ENCODE measurements around the gene TMEM53. TPM values are rescaled to one million over a fixed set of nuclear protein-coding genes. Genes with fewer than 3 reads are reported as not detected.

The TMEM53 gene
- total and polyA plus RNA-seq, 5 donors from 2014 or later: 2.7 to 6.8 (median 5.6) TPM

DNA sequence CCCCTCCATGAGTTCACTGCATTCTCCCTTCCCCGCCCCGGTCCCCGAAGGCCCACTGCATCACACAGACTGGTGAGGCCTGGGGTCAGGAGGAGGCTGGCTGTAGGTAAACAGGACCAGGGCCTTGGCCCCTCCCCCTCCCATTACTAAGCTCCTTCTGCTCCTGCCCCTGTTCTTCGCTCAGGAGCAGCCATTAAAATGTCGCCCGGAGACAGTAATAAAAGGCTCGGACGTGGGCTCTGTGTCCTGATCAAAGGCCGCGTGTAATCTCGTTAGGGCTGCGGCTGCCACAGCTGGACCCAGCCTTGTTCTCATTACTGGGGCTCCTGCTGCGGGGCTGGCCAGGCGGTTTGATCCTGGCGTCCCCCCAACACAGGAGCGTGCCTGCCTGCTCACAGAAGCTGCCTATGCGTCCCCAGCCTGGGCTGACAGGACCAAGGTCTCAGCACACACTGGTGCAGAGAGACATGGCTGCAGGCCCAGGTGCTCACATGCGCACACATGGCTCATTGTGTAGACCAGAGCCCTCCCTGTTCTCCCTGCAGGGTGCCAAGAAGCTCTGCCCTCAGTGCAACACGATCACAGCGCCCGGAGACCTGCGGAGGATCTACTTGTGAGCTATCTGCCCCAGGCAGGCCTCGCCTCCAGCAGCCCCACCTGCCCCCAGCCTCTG lies 24.0 kb downstream of the TMEM53 start:
- Histone ChIP-seq H3K4me3 (ENCODE audit: low read depth, low read length) (no peak overlapping the region), H3K27me3 (ENCODE audit: control insufficient read depth, insufficient read depth, low read length) (no peaks in the 10 kb centered on the region), H3K27ac (ENCODE audit: insufficient read depth, low read length, poor library complexity, severe bottlenecking) (no peak overlapping the region), H3K9me3 (ENCODE audit: control insufficient read depth in 2 of 2, low read length in 2 of 2) (no peaks in the 10 kb centered on the region), H3K36me3 (ENCODE audit: control insufficient read depth, insufficient read depth, low read length) (peaks cover 53% of the 10 kb centered on the region), H3K4me1 (ENCODE audit: control insufficient read depth, insufficient read depth, low read length, poor library complexity, severe bottlenecking) (no peaks in the 10 kb centered on the region)
- Mint-ChIP-seq H3K27ac (peak overlapping the region in 1 of 3 donors; percentile 38), H3K9me3 (no peaks in the 10 kb centered on the region), H3K36me3 (peaks cover 30% of the 10 kb centered on the region), H3K27me3 (no peaks in the 10 kb centered on the region), H3K4me3 (no peak overlapping the region), H3K4me1 (peaks cover 3 to 10% (median 6%) of the 10 kb centered on the region in 4 donors)
- ATAC-seq (ENCODE audit: low read depth in 2 of 2) (no peak), DNase-seq (no peak)

GRCh38 chr1:44649788-44650158 lies 24.5 kb downstream of the TMEM53 start:
- peak overlapping the region in 1 of 3 donors; percentile 32 for H3K27ac Mint-ChIP-seq
- no peak for ATAC-seq (ENCODE audit: low read depth in 2 of 2)

DNA sequence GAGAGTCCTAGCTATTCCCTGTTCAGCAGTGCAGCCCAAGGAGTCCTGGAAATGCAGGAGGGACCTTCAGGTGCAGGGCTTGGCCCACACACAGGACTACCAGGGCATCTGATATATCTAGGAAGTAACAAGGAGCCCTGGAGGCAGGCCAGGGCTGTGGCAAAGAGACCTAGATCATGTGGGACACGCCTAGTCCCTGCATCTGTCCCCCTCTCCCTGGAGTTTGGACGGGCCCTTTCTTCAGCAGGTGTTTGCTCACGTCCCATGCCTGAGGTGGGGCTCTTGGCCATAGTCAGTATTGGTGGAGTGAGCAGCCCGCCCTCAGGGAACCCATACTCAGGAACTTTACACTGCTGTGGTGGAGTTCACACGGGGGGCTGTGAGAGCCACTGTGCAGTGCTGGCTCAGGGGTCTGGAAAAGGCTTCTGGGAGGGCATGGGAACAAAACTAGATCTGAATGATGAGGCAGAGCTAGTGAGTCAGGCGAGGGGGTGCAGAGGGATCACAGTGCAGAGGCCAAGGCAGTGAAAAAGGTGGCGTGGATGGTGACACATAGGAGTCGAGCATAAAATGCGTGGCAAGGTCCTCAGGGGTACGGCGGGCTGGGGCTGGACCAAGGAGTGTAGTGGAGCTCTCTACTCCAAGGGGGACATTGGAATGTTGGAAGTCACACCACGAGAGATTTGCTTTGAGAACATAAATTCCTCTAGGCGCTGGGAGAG lies 25.6 kb downstream of the TMEM53 start:
- no peak for ATAC-seq (ENCODE audit: low read depth in 2 of 2)
- H3K27ac Mint-ChIP-seq: peak overlapping the region in 2 of 3 donors; percentile 26 to 66

More at GRCh38 chr1:44649788-44650158, 24.5 kb downstream of the TMEM53 start:
- Histone ChIP-seq H3K36me3 (ENCODE audit: control insufficient read depth, insufficient read depth, low read length) (peaks cover 58% of the 10 kb centered on the region), H3K4me3 (ENCODE audit: low read depth, low read length) (no peak overlapping the region), H3K27ac (ENCODE audit: insufficient read depth, low read length, poor library complexity, severe bottlenecking) (no peak overlapping the region), H3K27me3 (ENCODE audit: control insufficient read depth, insufficient read depth, low read length) (no peaks in the 10 kb centered on the region), H3K4me1 (ENCODE audit: control insufficient read depth, insufficient read depth, low read length, poor library complexity, severe bottlenecking) (no peaks in the 10 kb centered on the region), H3K9me3 (ENCODE audit: control insufficient read depth in 2 of 2, low read length in 2 of 2) (no peaks in the 10 kb centered on the region)
- Mint-ChIP-seq H3K27me3 (no peaks in the 10 kb centered on the region), H3K4me3 (no peak overlapping the region), H3K4me1 (peaks cover 3 to 10% (median 6%) of the 10 kb centered on the region in 4 donors), H3K9me3 (no peaks in the 10 kb centered on the region), H3K36me3 (peaks cover 36% of the 10 kb centered on the region)
- DNase-seq: no peak

GRCh38 chr1:44647896-44648295 lies 26.4 kb downstream of the TMEM53 start:
- Histone ChIP-seq H3K36me3 (ENCODE audit: control insufficient read depth, insufficient read depth, low read length) (peaks cover 77% of the 10 kb centered on the region), H3K4me1 (ENCODE audit: control insufficient read depth, insufficient read depth, low read length, poor library complexity, severe bottlenecking) (no peaks in the 10 kb centered on the region), H3K27me3 (ENCODE audit: control insufficient read depth, insufficient read depth, low read length) (no peaks in the 10 kb centered on the region), H3K27ac (ENCODE audit: insufficient read depth, low read length, poor library complexity, severe bottlenecking) (no peak overlapping the region), H3K4me3 (ENCODE audit: low read depth, low read length) (no peak overlapping the region), H3K9me3 (ENCODE audit: control insufficient read depth in 2 of 2, low read length in 2 of 2) (no peaks in the 10 kb centered on the region)
- Mint-ChIP-seq H3K4me1 (peaks cover 2 to 14% (median 7%) of the 10 kb centered on the region in 4 donors), H3K9me3 (no peaks in the 10 kb centered on the region), H3K27ac (no peak overlapping the region), H3K36me3 (peaks cover 45% of the 10 kb centered on the region), H3K4me3 (no peak overlapping the region), H3K27me3 (no peaks in the 10 kb centered on the region)
- DNase-seq (no peak), ATAC-seq (ENCODE audit: low read depth in 2 of 2) (no peak)

More for the DNA sequence above, 25.6 kb downstream of the TMEM53 start:
- H3K4me1 Mint-ChIP-seq: peaks cover 3 to 10% (median 6%) of the 10 kb centered on the region in 4 donors
- H3K27me3 Mint-ChIP-seq: no peaks in the 10 kb centered on the region
- H3K9me3 Mint-ChIP-seq: no peaks in the 10 kb centered on the region
- no peak for DNase-seq
- Histone ChIP-seq H3K27ac (ENCODE audit: insufficient read depth, low read length, poor library complexity, severe bottlenecking) (no peak overlapping the region), H3K27me3 (ENCODE audit: control insufficient read depth, insufficient read depth, low read length) (no peaks in the 10 kb centered on the region), H3K4me1 (ENCODE audit: control insufficient read depth, insufficient read depth, low read length, poor library complexity, severe bottlenecking) (no peaks in the 10 kb centered on the region), H3K4me3 (ENCODE audit: low read depth, low read length) (no peak overlapping the region), H3K9me3 (ENCODE audit: control insufficient read depth in 2 of 2, low read length in 2 of 2) (no peaks in the 10 kb centered on the region), H3K36me3 (ENCODE audit: control insufficient read depth, insufficient read depth, low read length) (peaks cover 69% of the 10 kb centered on the region)
- no peak overlapping the region for H3K4me3 Mint-ChIP-seq
- peaks cover 43% of the 10 kb centered on the region for H3K36me3 Mint-ChIP-seq

DNA sequence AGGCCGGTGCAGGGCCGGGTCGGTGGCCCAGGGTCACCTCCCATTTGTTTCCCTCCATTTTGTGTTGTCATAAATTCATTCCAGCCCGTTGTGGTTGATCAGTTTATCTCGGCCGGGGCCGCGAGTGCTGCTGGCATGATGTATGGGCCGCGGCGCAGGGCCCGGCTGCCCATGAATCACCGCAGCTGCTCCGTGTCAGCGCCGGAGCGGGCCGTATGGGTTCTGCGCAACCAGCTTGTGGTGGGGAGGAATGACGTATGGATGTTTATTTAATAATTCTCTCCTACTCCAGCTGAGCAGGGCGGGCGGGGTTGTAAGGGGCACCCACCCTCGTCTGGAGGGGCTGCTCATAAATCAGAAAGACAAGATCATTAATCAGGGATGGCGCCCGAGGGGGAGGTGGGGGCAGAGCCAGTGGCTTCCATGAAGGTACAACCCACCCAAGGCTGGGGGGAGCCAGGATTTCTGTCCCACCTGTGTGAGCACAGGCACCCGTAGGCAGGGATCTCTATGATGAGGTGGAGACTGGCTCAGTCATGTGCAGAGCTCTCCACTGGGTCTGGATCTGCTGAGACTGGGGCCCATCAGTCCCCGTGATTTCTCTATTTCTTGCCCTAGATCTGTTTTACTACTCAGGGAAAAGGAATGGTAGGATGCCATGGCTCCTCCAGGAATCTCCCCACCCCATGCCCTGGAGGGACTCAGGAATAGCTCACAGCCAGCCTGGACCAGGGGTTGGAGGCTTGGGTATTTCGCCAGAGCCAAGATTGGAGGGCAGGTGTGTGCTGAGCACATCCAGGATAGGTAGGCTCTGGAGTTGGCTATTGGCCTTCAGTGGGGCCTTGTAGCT lies 27.8 kb downstream of the TMEM53 start:
- H3K4me3 Mint-ChIP-seq: no peak overlapping the region
- DNase-seq: no peak
- peaks cover 4 to 15% (median 8%) of the 10 kb centered on the region in 4 donors for H3K4me1 Mint-ChIP-seq
- H3K27me3 ChIP-seq (ENCODE audit: control insufficient read depth, insufficient read depth, low read length): no peaks in the 10 kb centered on the region
- no peak overlapping the region for H3K4me3 ChIP-seq (ENCODE audit: low read depth, low read length)
- peaks cover 91% of the 10 kb centered on the region for H3K36me3 ChIP-seq (ENCODE audit: control insufficient read depth, insufficient read depth, low read length)
- no peaks in the 10 kb centered on the region for H3K9me3 ChIP-seq (ENCODE audit: control insufficient read depth in 2 of 2, low read length in 2 of 2)
- H3K27me3 Mint-ChIP-seq: no peaks in the 10 kb centered on the region
- H3K27ac Mint-ChIP-seq: no peak overlapping the region
- H3K36me3 Mint-ChIP-seq: peaks cover 54% of the 10 kb centered on the region
- H3K4me1 ChIP-seq (ENCODE audit: control insufficient read depth, insufficient read depth, low read length, poor library complexity, severe bottlenecking): no peaks in the 10 kb centered on the region
- no peak for ATAC-seq (ENCODE audit: low read depth in 2 of 2)
- H3K9me3 Mint-ChIP-seq: no peaks in the 10 kb centered on the region
- no peak overlapping the region for H3K27ac ChIP-seq (ENCODE audit: insufficient read depth, low read length, poor library complexity, severe bottlenecking)

DNA sequence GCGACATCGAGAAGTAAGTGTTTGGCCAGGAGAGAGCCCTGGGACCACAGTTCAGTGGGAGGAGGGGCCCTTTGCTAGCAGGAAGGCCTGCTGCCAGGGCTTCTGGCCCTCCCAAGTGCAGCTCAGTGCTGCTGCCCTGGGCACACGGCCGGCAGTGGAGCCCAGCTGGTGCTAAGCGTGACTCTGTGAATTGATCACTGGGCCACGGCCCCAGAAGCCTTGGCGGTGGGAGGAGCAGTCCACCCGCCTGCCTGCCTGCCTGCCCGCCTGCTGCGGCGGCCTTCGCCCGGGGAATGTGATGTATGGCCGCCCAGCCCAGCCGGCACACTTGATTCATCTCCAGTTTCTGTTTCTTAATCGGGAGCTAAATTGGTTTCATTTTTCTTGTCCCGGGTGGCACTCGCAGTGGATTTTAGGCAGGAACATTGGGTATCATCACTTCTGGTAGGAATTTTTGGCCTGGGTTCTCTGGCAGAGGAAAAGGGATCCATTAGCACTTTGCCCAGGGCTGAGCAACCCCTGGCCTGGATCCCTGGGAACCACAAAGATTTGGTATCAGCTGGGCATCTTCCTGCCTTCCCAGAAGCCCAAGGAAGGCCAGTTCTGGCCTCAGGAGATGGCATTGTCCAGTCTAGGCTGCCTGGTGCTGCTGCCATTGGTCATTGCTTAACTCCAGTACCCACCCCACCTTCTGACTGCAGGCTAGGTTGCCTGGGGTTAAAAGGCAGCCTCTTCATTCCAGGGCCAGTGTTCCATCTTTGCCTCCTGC lies 28.6 kb downstream of the TMEM53 start:
- no peaks in the 10 kb centered on the region for H3K27me3 Mint-ChIP-seq
- no peak for DNase-seq
- Histone ChIP-seq H3K27me3 (ENCODE audit: control insufficient read depth, insufficient read depth, low read length) (no peaks in the 10 kb centered on the region), H3K27ac (ENCODE audit: insufficient read depth, low read length, poor library complexity, severe bottlenecking) (no peak overlapping the region), H3K36me3 (ENCODE audit: control insufficient read depth, insufficient read depth, low read length) (peaks cover 94% of the 10 kb centered on the region), H3K9me3 (ENCODE audit: control insufficient read depth in 2 of 2, low read length in 2 of 2) (no peaks in the 10 kb centered on the region), H3K4me1 (ENCODE audit: control insufficient read depth, insufficient read depth, low read length, poor library complexity, severe bottlenecking) (no peaks in the 10 kb centered on the region), H3K4me3 (ENCODE audit: low read depth, low read length) (no peak overlapping the region)
- peaks cover 4 to 17% (median 8%) of the 10 kb centered on the region in 4 donors for H3K4me1 Mint-ChIP-seq
- no peak overlapping the region for H3K27ac Mint-ChIP-seq
- ATAC-seq (ENCODE audit: low read depth in 2 of 2): no peak
- H3K9me3 Mint-ChIP-seq: no peaks in the 10 kb centered on the region
- H3K36me3 Mint-ChIP-seq: peaks cover 50% of the 10 kb centered on the region
- no peak overlapping the region for H3K4me3 Mint-ChIP-seq

GRCh38 chr1:44644806-44645205 lies 29.5 kb downstream of the TMEM53 start:
- Histone ChIP-seq H3K4me3 (ENCODE audit: low read depth, low read length) (no peak overlapping the region), H3K36me3 (ENCODE audit: control insufficient read depth, insufficient read depth, low read length) (peaks cover 93% of the 10 kb centered on the region)
- H3K27ac Mint-ChIP-seq: peak overlapping the region in 1 of 3 donors; percentile 69

More at GRCh38 chr1:44644806-44645205, 29.5 kb downstream of the TMEM53 start:
- Mint-ChIP-seq H3K27me3 (no peaks in the 10 kb centered on the region), H3K9me3 (no peaks in the 10 kb centered on the region), H3K4me3 (no peak overlapping the region), H3K36me3 (peaks cover 48% of the 10 kb centered on the region), H3K4me1 (peaks cover 4 to 17% (median 8%) of the 10 kb centered on the region in 4 donors)
- ATAC-seq (ENCODE audit: low read depth in 2 of 2): no peak
- no peak for DNase-seq
- Histone ChIP-seq H3K4me1 (ENCODE audit: control insufficient read depth, insufficient read depth, low read length, poor library complexity, severe bottlenecking) (no peaks in the 10 kb centered on the region), H3K27me3 (ENCODE audit: control insufficient read depth, insufficient read depth, low read length) (no peaks in the 10 kb centered on the region), H3K9me3 (ENCODE audit: control insufficient read depth in 2 of 2, low read length in 2 of 2) (no peaks in the 10 kb centered on the region), H3K27ac (ENCODE audit: insufficient read depth, low read length, poor library complexity, severe bottlenecking) (no peak overlapping the region)

All from CD4-positive, CD25-positive, alpha-beta regulatory T cell (primary cell).